HG02884 (cell line): ENCODE data around the gene SCN5A.

ENCODE experiments used
- ATAC-seq: cut with Tn5 transposase; IDR thresholded peaks from one replicate; pipeline ENCODE4 v1.9.1; 2021; ENCODE audit warnings: mild to moderate bottlenecking, moderate library complexity; ENCODE audit not compliant: unreplicated experiment

The SCN5A gene

DNA sequence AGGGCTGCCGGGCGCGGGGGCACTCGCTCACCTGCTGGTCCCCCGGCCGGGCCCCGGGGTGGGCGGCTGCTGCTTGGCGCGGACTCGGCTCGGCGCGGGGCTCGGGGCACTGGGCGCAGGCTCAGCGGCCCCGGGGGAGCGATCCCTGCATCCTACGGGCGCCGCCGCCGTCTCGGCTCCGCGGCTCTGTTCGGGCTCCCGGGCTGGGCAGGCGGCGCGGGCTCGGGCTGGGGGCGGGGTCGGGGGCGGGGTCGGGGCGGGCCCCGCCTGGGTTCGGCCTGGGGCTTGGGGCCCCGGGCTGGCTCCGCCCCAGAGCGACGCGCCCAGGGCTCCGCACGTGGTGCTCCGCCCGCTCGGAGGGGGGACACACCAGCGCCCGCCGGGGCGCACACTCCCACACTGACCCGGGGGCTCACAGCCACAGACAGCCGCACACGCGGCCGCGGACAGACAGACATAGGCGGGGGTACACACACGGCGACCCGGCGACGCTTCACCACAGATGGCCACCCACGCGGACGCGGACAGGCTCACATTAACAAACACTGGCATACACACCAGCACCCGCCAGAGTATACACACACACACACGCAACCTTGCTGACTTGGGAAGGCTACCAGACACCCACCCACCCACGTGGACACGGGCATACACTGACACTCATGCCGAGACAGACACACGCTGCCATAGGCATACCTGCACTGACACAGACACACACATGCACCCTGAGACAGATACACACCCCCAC lies at the start of gene SCN5A:
TSS of gene SCN5A (minus strand) at position 188 of the 748 bp plus-strand sequence. CDS start 16,380 bp downstream, outside the sequence.
- ATAC-seq = no peak

DNA sequence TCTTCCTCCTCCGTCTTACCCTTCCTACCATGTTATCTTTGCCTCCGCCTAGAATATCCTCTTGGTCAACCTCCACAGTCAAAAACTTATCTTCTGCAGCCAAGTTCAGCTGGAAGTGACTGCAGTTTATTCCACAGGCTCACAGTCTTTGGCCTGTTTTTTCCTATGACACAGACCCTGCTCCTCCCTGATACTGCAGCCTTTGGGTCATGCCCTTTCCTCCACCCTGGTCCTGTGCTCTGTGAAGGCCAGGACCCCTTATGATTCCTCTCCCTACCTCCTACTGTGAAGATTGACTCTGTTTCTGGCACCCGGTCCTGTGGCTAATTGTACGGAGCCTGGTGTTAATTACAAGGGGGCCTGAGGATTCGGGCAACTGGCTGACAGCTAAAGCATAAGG lies 49.3 kb upstream of the SCN5A start:
- no peak for ATAC-seq

DNA sequence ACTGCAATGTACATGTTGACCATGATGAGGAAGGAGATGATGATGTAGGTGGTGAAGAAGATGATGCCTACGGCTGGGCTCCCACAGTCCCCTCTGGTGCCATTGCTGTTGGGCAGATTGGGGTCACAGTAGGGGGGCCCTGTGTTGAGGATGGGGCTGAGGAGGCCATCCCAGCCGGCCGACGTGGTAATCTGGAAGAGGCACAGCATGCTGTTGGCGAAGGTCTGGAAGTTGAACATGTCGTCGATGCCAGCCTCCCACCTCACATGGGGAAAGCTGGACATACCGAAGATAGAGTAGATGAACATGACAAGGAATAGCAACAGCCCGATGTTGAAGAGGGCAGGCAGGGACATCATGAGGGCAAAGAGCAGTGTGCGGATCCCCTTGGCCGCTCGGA lies 48.6 kb upstream of the SCN5A start:
- no peak for ATAC-seq

DNA sequence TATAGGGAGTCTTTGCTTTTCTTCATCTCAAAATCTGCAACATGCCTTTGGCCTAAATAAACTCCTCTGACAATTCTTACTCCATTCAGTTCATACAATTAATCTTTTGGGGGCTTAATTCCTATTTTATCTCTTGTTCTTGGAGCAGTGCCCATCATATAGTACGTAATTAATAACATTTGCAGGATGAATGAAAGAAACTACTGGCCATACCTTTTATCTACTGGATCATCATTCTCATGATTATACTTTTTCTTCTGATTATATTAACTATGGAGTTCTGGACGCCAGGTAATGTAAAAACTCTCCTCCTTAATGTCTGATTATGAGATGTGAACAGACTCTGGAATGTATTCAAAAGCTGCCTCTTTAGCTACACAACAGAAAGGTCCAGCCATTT lies 46.5 kb upstream of the SCN5A start:
- ATAC-seq = no peak

DNA sequence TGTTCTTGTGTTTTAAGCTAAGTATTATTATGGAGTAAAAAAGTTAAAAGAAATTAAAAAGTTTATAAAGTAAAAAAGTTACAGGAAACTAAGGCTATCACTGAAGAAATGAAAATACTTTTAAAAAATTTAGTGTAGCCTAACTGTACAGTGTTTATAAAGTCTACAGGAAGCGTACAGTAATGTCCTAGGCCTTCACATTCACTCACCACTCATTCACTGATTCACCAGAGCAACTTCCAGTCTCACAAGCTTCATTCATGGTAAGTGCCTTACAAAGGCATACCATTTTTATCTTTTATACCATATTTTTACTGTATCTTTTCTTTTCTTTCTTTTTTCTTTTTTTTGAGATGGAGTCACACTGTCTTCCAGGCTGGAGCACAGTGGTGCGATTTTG lies 40.7 kb upstream of the SCN5A start:
- ATAC-seq = no peak

DNA sequence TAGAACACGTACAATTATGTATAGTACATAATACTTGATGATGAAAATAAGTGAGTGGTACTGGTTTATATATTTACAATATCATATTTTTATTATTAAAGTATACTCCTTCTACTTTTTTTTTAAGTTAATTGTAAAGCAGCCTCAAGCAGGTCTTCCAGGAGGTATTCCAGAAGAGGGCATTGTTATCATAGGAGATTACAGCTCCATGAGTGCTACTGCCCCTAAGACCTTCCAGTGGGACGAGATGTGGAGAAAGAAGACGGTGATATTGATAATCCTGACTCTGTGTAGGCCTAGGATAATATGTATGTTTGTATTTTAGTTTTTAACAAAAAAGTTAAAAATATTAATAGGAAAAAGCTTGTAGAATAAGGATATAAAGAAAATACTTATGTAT lies 40.3 kb upstream of the SCN5A start:
- ATAC-seq = no peak

DNA sequence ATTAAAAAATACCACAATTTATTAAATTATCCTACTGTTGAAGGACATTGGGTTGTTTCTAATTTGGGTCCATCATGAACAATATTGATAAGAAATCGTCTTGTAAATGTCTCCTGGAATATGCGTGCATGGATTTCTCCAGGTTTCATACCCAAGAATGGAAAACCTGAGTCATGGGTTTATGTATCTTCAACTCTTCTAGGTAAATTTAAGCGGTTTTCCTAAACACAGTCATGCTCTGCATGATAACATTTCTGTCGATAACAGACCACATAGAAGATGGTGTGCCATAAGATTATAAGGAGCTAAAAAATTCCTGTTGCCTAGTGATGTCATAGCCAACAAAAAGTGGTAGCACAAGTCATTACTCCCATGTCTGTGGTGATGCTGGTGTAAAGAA lies 39.9 kb upstream of the SCN5A start:
- no peak for ATAC-seq

DNA sequence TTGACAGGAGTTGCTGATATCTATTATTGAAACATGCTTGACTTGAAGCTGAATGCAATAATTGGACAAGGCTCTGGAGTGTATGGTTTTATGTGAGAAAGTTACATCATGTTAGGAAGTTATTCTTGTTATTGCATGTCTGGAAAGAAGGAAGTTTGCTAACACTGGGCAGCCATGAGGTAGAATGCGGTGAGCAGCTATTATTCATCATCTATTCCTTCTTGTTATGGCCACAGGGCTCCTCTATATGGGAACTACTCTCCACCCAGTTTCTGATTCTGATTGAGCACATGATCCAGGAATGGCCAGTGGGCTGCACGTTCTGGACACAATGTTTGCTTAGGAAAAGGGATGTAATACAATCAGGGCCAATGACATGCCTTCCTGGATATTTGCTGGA lies 37.8 kb upstream of the SCN5A start:
- ATAC-seq = no peak

DNA sequence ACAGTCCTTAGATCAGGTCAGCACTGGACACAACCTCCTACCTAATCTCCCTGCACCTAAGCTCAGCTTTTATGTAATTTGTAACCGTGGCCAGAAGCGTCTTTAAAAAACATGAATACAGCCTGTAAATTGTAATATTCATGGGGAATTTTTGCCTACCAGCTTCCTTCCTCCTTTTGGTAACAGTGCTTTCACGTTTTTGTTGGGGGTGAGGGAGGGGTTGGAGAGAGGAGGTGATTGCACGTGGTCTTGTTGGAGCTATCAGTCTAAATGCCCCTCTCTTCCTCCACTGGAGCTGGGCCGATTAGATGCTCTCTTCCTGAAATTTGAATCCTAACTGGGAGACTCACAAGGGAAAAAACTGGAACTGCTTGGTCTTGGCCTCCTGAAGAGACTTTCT lies 35.1 kb upstream of the SCN5A start:
- no peak for ATAC-seq

DNA sequence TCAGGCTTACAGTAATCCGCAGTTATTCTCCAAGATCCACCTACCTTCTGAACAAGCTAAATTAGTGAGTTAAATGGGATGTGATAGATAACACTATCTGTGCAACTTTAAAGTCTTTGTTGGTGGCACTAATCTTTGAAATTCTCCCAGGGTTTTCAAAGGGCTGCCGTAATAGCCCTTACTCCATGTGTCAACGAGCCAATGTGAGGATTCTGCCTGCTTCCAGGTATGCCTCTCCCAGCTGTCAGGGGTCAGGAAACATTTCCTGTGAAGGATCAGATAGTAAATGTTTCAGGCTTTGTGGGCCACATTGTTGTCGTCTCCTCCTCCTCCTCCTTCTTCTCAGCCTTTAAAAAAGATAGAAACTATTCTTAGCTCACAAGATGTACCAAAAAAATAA lies 20.2 kb upstream of the SCN5A start:
- no peak for ATAC-seq

DNA sequence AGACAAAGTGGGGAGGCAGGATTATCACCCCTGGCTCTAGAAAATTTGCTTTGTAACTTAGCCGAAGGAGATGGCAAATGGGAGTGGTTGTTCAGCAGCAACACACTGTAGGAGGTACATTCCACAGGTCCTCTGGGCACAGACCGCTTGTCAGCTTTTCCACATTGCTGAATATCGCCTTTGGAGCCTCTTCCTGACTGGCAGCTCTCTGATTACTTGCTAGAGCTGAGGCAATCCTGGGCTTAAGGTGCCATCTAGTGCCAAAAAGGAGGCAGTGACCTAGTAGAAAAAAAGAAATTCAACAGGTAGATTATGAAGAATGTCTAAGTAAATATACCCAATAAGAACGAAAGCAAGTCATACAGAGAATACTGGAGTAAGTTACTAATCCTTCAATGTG lies 13.1 kb upstream of the SCN5A start:
- no peak for ATAC-seq

DNA sequence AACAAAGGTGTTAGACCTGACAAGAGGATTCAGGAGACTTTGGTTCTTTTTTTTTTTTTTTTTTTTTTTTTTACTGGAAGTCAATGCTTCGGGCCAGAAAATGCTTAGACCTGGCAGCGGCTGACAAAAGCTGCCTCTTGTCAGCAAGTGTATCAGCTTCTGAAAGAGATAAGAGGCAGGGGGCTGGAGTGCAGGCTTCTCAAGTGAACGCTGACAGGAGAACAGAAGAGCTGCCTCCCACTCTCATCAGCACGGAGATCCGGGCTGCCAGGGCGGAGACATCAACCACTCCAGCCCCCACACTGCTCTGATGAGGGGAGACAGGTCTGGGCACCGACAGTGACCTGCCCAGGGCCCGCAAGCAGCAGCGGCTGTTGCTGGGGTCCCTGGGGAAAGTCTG lies 9.4 kb upstream of the SCN5A start:
- no peak for ATAC-seq

DNA sequence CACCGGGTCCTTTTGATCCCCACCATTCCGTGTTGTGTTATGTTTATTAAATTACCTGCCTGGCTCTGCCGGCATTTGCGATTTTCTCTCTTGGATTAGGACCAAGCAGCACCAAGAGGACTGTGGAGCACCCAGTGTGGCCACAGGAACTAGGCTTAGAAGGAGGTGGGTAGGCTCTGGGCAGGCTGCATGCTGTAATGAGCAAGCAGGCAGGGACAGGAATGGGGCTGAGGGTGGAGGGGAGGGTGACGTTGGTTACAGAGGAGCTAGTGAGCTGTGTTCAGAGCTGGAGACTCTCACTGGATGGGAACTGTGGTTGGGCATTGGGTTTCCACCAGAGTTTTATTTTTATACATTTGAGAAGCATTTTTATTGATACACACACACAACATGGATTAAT lies 7.9 kb upstream of the SCN5A start:
- no peak for ATAC-seq

DNA sequence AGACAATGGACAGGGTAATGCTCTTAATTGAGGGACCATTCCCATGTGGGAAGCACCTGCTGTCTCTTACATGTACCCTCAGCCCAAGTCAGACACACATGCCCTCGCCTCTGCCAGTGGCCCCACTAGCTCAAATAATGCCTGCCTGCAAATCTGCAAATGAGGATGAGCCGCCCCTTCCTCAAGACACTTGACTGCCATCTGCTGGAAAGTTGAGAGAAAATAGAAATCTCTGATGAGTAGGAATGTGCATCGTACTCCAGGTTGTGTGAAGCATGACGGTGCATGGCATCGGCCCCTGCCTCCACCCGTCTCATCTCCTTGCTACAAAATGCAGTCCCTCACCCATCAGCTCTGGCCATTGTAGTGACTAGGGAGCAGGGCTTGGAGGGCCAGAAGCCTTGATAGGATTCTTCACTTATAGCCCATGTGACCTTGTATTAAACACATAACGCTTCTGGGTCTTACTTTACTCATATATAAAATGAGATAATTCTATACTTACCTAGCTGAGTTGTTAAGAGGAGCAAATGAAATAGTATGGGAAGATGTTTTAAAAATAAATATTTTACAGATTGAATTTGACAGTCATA lies 6.3 kb upstream of the SCN5A start:
- no peak for ATAC-seq

DNA sequence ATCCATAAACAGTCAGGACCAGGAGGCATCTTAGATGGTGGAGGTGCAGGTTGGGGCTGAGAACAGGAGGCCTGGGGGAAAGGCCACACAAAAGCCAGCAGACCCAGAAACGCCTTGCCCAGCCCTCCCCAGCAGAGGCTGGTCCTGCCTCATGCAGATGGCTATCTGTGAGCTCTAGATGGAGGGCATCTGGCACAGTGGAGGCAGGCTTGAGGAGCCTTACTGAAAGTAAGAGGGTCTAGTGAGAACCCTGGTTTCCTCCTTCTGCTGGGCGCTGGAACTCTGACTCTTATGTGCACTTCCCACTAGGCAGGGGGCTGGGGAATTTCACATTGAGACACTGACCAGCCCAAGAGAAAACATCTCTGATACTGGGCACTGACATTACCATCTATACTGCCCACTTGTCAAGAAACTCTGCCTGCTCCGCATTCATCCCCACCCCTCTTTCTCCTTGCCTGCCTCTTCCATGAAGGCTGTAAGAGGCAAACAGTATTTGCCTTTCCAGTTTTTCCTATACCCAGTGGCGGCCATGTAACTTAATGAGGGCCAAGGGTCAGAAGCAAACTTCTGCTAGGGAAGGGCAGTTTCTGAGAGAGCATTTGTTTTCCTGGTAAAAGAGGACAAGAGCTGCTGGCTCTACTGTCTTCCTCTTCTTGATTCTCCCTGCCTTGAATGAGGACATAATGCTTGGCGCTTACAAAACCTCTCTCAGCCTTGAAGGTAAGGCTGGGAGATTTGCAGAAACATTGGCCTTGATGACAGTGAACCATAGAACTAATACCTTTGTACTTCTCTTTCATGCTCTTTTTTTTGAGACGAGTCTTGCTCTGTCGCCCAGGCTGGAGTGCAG lies 4.4 kb upstream of the SCN5A start:
- no peak for ATAC-seq

DNA sequence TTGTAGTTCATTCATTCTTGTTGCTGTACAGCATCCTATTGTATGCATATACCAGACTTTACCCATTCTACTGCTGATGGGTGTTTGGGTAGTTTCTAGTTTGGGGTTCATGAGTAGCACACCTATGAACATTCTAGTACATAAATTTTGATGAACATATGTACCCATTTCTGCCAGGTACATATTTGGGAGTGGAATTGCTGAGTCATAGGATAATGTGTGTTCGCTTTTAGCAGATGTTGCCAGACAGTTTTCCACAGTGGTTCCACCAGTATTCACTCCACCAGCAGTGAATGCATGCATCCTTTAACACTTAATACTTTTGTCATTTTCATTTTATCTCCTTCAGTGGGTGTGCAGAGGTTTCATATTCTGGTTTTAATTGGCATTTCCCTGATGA lies 3.4 kb upstream of the SCN5A start:
- ATAC-seq = no peak

DNA sequence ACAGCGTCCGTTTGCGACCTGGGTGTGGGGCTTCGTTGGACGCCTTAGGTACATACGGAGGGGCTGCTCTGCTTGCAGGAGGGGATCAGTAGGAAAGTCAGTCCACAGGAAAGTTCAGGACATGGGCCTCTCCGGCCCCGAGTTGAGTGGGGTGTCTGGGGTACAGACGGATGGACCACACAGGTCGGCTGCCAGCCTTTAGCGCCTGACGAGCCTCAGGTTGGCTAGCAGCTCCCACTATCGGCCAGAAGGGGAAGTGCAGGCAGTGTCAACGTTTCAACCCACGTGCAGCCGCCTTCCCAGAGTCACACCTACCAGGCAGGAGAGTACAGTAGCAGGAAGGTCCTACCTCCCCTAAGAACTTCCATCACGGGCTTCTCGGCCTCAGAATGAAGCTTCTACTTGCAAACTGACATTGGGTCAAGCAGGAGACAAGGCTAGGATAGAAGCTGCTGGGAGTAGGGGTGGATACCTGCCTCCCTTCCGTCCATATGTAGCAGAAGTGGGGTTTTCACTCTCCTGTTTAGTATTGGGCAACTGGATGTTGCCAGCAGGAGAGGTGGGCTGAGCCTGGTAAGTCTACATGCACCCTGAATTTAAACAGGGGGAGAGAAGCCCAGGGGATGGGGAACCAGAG lies 1.8 kb upstream of the SCN5A start:
- ATAC-seq = peak; percentile 50

DNA sequence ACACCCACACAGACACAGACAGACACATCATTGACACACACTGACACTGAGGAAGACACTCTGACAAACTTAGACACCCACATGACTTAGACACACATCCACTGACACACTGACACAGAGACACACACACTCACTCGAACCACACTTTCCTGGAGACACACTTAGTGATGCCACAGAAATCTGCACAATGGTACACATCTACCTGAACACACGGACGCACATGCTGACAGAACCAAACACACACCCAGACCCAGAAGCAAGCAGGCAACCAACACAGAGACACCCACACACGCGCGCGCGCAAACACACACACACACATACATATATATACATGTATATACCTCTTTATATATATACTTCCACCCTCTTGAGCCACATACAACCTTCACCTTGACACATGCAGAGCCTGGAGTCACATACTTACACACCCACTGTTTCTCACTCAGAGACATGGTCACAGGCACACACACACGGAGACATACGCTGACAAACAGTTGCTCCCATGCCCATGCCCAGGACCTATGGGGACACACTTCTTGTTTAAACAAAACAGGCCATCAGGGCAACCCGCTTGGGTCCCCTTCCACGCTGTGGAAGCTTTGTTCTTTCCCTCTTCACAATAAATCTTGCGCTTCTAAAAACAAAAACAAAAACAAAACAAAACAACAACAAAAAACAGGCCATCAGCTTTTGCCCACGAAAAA lies 913 bp upstream of the SCN5A start:
- no peak for ATAC-seq

DNA sequence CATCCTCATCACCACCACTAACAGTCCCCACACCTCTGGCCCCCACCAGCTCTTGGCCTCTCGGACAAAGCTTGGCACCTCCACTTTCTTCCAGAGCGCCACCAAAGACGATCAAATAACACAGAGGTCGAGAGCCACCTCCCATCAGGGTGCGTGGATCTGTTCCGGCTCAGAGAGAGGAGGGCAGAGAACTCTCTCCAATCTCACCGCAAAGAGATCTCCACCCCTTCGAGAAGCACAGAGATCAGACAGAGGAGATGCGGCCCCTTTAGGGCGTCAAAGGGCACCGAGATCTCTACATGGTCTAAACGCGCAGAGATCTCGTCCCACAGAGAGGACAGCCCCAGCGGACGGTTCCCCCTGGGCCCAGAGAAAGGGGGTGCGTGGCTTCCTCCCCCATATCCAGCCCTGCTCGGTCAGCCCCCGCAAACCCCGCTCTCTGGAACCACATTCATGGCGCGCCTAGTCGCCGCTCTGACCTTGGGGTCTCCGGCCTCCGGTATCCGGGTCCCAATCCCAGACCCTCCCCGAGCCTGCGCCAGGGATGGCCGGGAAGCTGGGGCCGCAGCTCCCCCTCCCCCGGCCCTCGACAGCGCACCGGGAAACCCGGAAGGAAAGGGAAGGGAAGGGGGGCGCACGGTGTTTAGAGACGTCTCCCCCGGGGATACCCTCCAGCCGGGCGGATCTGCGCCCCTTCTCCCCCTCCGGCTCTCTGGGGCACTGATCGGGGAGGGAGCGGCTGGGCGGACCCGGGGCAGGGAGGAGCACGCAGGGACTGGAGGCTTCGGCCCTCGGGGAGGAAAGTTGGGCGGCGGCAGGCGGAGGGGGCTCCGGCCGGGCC lies 608 bp downstream of the SCN5A start:
- ATAC-seq = no peak
